ENCODE results near the gene ZBTB7C.

The ZBTB7C gene

GRCh38 chr18:48208432-48209140 lies 200.6 kb downstream of the ZBTB7C start:
- H3K4me1 ChIP-seq (ENCODE audit: control insufficient read depth, insufficient read depth, low read length): no peaks in the 10 kb centered on the region; the same call in 1 of the 2 replicates
- no peaks in the 10 kb centered on the region for H3K27me3 ChIP-seq (ENCODE audit: control insufficient read depth, insufficient read depth, low read length)
- no peak overlapping the region for H3K27ac ChIP-seq (ENCODE audit: low read depth, low read length)
- H3K9me3 ChIP-seq (ENCODE audit: control insufficient read depth, insufficient read depth, low read depth, low read length): peaks cover 8% of the 10 kb centered on the region
- no peak overlapping the region for H3K9ac ChIP-seq (ENCODE audit: low read length)
- H3K36me3 ChIP-seq (ENCODE audit: control insufficient read depth, insufficient read depth, low read length): no peaks in the 10 kb centered on the region
- H3K4me3 ChIP-seq (ENCODE audit: low read depth, low read length): no peak overlapping the region

DNA sequence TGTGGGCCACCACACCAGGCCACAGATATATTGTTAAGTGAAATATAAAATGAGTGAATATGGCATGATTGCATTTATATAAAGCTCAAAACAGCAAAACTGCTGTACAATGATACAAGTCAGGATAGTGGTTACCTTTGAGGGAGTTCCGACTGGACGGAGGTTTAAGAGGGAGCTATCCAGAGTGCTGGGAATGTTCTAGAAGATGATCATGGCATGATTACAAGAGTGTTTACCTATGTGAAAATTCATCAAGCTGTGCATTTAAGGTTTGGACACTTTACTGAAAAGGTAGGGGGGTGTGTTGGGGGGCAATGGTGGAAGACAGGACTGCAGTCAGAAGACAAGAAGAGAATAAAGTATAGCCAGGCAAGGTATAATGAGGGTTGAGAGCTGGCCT lies 201.4 kb downstream of the ZBTB7C start:
- Histone ChIP-seq H3K27me3 (ENCODE audit: control insufficient read depth, insufficient read depth, low read length) (no peaks in the 10 kb centered on the region), H3K36me3 (ENCODE audit: control insufficient read depth, insufficient read depth, low read length) (no peaks in the 10 kb centered on the region), H3K4me1 (ENCODE audit: control insufficient read depth, insufficient read depth, low read length) (no peaks in the 10 kb centered on the region; the same call in 1 of the 2 replicates), H3K9me3 (ENCODE audit: control insufficient read depth, insufficient read depth, low read depth, low read length) (peaks cover 7% of the 10 kb centered on the region; the same call in 1 of the 2 replicates), H3K9ac (ENCODE audit: low read length) (no peak overlapping the region), H3K27ac (ENCODE audit: low read depth, low read length) (no peak overlapping the region), H3K4me3 (ENCODE audit: low read depth, low read length) (no peak overlapping the region)

DNA sequence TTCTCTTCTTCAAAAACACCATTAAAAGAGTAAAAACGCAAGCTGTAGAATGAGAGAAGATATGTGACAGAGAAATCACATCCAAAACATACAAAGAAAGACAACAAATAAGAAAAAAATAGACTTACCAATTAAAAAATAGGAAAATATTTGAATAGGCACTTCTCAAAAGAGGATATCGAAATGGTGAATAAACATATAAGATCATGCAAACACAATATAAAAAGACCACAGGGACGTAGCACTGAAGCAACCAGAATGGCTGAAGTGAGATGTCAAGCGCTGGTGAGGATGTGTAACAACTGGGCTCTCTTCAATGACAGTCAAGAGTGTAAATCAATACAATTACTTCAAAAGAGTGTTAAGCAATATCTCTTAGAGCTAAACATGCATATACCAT lies 202.3 kb downstream of the ZBTB7C start:
- H3K27ac ChIP-seq (ENCODE audit: low read depth, low read length): no peak overlapping the region
- no peaks in the 10 kb centered on the region for H3K36me3 ChIP-seq (ENCODE audit: control insufficient read depth, insufficient read depth, low read length)
- H3K9ac ChIP-seq (ENCODE audit: low read length): no peak overlapping the region
- H3K4me1 ChIP-seq (ENCODE audit: control insufficient read depth, insufficient read depth, low read length): peaks cover 3% of the 10 kb centered on the region; the same call in 1 of the 2 replicates
- H3K9me3 ChIP-seq (ENCODE audit: control insufficient read depth, insufficient read depth, low read depth, low read length): peaks cover 7% of the 10 kb centered on the region; the same call in 1 of the 2 replicates
- H3K4me3 ChIP-seq (ENCODE audit: low read depth, low read length): no peak overlapping the region
- H3K27me3 ChIP-seq (ENCODE audit: control insufficient read depth, insufficient read depth, low read length): no peaks in the 10 kb centered on the region

DNA sequence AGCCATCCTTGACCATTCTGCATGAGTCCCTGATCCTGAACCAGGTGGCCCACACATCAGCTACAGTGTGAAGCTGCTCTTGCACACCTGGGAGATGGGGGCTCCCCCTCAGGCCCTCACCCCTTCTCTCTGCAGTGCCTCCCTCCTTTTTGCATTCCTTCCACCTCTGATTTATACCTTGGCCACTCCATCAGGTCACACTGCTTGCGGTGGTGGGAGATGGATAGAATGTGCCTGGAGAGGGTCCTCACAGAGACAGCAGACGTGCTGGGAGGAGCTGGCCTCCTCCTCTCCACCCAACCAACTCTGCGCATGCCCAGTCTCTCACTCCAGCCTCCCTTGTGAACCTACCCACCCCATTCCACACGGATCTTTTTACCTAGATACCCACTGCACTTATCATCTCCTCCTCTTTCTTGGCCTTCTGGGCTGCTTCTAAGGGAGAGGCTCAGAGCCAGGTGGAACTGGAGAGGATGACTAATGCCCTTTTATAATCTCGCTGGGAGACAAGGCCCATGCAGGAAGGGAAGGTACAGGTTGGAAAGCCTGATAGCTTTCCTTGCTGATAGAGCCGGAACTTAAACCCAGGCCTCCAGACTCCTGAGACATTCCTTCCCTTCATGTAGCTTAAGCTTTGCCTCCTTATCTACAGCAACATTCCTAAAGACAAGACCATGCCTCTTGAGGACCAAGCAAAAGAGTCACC lies 205.1 kb downstream of the ZBTB7C start:
- H3K4me1 ChIP-seq (ENCODE audit: control insufficient read depth, insufficient read depth, low read length): peaks cover 4% of the 10 kb centered on the region; the same call in 1 of the 2 replicates
- no peaks in the 10 kb centered on the region for H3K36me3 ChIP-seq (ENCODE audit: control insufficient read depth, insufficient read depth, low read length)
- no peaks in the 10 kb centered on the region for H3K9me3 ChIP-seq (ENCODE audit: control insufficient read depth, insufficient read depth, low read depth, low read length)
- H3K27ac ChIP-seq (ENCODE audit: low read depth, low read length): no peak overlapping the region
- H3K9ac ChIP-seq (ENCODE audit: low read length): no peak overlapping the region
- no peak overlapping the region for H3K4me3 ChIP-seq (ENCODE audit: low read depth, low read length)
- H3K27me3 ChIP-seq (ENCODE audit: control insufficient read depth, insufficient read depth, low read length): no peaks in the 10 kb centered on the region

DNA sequence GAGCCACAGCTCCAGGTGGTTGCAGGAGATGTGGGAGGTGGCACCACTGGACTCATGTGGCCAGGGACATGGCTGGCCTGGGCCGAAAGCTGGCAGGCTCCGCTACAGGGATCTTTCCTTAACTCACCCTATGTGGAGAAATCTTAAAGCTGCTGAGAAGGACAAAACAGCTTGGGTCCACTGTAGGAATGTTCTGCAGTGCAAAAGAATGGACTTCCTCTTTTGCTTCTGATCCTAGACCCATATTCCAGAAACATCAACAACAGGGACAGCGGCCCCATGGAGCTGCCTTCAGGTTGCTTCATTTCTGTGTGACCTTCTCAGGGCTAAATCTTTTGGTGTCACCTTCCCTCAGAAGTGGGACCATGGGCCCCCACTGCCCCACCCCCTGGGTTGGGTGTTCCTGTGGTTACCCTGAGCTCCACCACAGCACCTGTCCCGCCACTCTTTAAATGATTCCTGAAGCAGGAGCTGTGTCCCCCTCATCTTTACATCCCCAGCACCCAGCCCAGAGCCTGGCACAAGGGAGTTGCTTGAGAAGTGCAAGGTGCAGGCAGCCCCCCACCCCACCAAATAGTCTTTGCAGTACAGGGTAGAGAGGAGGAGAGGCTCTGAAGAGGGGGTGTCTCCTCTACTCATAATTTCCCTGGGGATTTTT lies 205.8 kb downstream of the ZBTB7C start:
- H3K9me3 ChIP-seq (ENCODE audit: control insufficient read depth, insufficient read depth, low read depth, low read length): no peaks in the 10 kb centered on the region
- H3K9ac ChIP-seq (ENCODE audit: low read length): no peak overlapping the region
- H3K36me3 ChIP-seq (ENCODE audit: control insufficient read depth, insufficient read depth, low read length): no peaks in the 10 kb centered on the region
- H3K27me3 ChIP-seq (ENCODE audit: control insufficient read depth, insufficient read depth, low read length): no peaks in the 10 kb centered on the region
- H3K27ac ChIP-seq (ENCODE audit: low read depth, low read length): no peak overlapping the region
- H3K4me1 ChIP-seq (ENCODE audit: control insufficient read depth, insufficient read depth, low read length): peaks cover 4% of the 10 kb centered on the region; the same call in 1 of the 2 replicates
- no peak overlapping the region for H3K4me3 ChIP-seq (ENCODE audit: low read depth, low read length)

- Histone ChIP-seq H3K27me3 (ENCODE audit: control insufficient read depth, insufficient read depth, low read length) (no peaks in the 10 kb centered on the region), H3K9me3 (ENCODE audit: control insufficient read depth, insufficient read depth, low read depth, low read length) (no peaks in the 10 kb centered on the region), H3K9ac (ENCODE audit: low read length) (no peak overlapping the region), H3K4me1 (ENCODE audit: control insufficient read depth, insufficient read depth, low read length) (peaks cover 4% of the 10 kb centered on the region; the same call in 1 of the 2 replicates), H3K4me3 (ENCODE audit: low read depth, low read length) (no peak overlapping the region), H3K27ac (ENCODE audit: low read depth, low read length) (no peak overlapping the region), H3K36me3 (ENCODE audit: control insufficient read depth, insufficient read depth, low read length) (no peaks in the 10 kb centered on the region)
Measured at GRCh38 chr18:48202350-48203260, 206.6 kb downstream of the ZBTB7C start.

GRCh38 chr18:48202006-48202348 lies 207.2 kb downstream of the ZBTB7C start:
- Histone ChIP-seq H3K9ac (ENCODE audit: low read length) (no peak overlapping the region), H3K9me3 (ENCODE audit: control insufficient read depth, insufficient read depth, low read depth, low read length) (no peaks in the 10 kb centered on the region), H3K27ac (ENCODE audit: low read depth, low read length) (no peak overlapping the region), H3K36me3 (ENCODE audit: control insufficient read depth, insufficient read depth, low read length) (no peaks in the 10 kb centered on the region), H3K4me3 (ENCODE audit: low read depth, low read length) (no peak overlapping the region), H3K27me3 (ENCODE audit: control insufficient read depth, insufficient read depth, low read length) (no peaks in the 10 kb centered on the region), H3K4me1 (ENCODE audit: control insufficient read depth, insufficient read depth, low read length) (peaks cover 4% of the 10 kb centered on the region; the same call in 1 of the 2 replicates)

- H3K27ac ChIP-seq (ENCODE audit: low read depth, low read length): no peak overlapping the region
- H3K9ac ChIP-seq (ENCODE audit: low read length): no peak overlapping the region
- H3K4me3 ChIP-seq (ENCODE audit: low read depth, low read length): no peak overlapping the region
- peaks cover 4% of the 10 kb centered on the region; the same call in 1 of the 2 replicates for H3K4me1 ChIP-seq (ENCODE audit: control insufficient read depth, insufficient read depth, low read length)
- H3K27me3 ChIP-seq (ENCODE audit: control insufficient read depth, insufficient read depth, low read length): no peaks in the 10 kb centered on the region
- H3K36me3 ChIP-seq (ENCODE audit: control insufficient read depth, insufficient read depth, low read length): no peaks in the 10 kb centered on the region
- H3K9me3 ChIP-seq (ENCODE audit: control insufficient read depth, insufficient read depth, low read depth, low read length): no peaks in the 10 kb centered on the region
Measured at GRCh38 chr18:48201337-48202005, 207.7 kb downstream of the ZBTB7C start.

GRCh38 chr18:48200631-48201336 lies 208.4 kb downstream of the ZBTB7C start:
- Histone ChIP-seq H3K27ac (ENCODE audit: low read depth, low read length) (no peak overlapping the region), H3K36me3 (ENCODE audit: control insufficient read depth, insufficient read depth, low read length) (no peaks in the 10 kb centered on the region), H3K9me3 (ENCODE audit: control insufficient read depth, insufficient read depth, low read depth, low read length) (no peaks in the 10 kb centered on the region), H3K9ac (ENCODE audit: low read length) (no peak overlapping the region), H3K4me1 (ENCODE audit: control insufficient read depth, insufficient read depth, low read length) (peaks cover 4% of the 10 kb centered on the region; the same call in 1 of the 2 replicates), H3K27me3 (ENCODE audit: control insufficient read depth, insufficient read depth, low read length) (no peaks in the 10 kb centered on the region), H3K4me3 (ENCODE audit: low read depth, low read length) (no peak overlapping the region)

DNA sequence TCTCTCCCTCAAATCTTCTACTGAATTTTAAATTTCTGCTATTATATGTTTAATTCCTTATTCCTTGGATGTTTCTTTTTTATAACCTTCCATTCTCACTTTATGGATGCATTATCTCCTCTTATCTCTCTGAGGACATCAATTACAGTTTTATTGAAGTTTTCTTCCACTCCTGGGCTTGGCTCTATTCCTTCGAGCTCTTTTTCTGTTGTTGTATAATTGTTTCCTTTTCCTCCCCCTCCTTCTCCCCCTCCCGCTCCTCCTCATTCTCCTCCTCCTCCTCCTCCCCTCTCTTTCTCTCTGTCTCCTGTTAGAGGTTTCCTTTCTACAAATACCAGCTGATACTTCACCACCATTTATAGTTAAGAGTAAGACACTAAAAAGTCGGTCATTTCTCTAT lies 209.8 kb downstream of the ZBTB7C start:
- Histone ChIP-seq H3K9me3 (ENCODE audit: control insufficient read depth, insufficient read depth, low read depth, low read length) (no peaks in the 10 kb centered on the region), H3K36me3 (ENCODE audit: control insufficient read depth, insufficient read depth, low read length) (no peaks in the 10 kb centered on the region), H3K27me3 (ENCODE audit: control insufficient read depth, insufficient read depth, low read length) (no peaks in the 10 kb centered on the region), H3K9ac (ENCODE audit: low read length) (no peak overlapping the region), H3K27ac (ENCODE audit: low read depth, low read length) (no peak overlapping the region), H3K4me3 (ENCODE audit: low read depth, low read length) (no peak overlapping the region), H3K4me1 (ENCODE audit: control insufficient read depth, insufficient read depth, low read length) (peaks cover 4% of the 10 kb centered on the region; the same call in 1 of the 2 replicates)
